OCI-LY1 (cell line): ENCODE results near the gene MAPK8IP3.

Experiments used
- H2AFZ ChIP-seq: fragments of 200-600 bp; sonication (generic), shearing (Covaris generic); 2 replicates; pipeline ENCODE4 v1.6.0; 2014; ENCODE audit warnings: antibody characterized with exemption, mild to moderate bottlenecking, low read length
- H3F3A ChIP-seq: fragments of 200-600 bp; sonication (generic), shearing (Covaris generic); 2 replicates; pipeline ENCODE4 v1.6.0; 2014; ENCODE audit warnings: mild to moderate bottlenecking, antibody characterized with exemption, low read length, moderate library complexity; ENCODE audit not compliant: insufficient read depth
- H3K27ac ChIP-seq: fragments of 200-600 bp; sonication (generic); 2 replicates; pipeline ENCODE4 v1.5.1; 2014; ENCODE audit warnings: low read length, mixed run types, mild to moderate bottlenecking, low read depth; ENCODE audit not compliant: poor library complexity, severe bottlenecking
- H3K27me3 ChIP-seq: fragments of 200-600 bp; sonication (generic); 2 replicates; pipeline ENCODE4 v1.6.0; 2014; ENCODE audit warnings: antibody characterized with exemption, mild to moderate bottlenecking, low read length, moderate library complexity; ENCODE audit not compliant: insufficient read depth
- H3K36me3 ChIP-seq: fragments of 200-600 bp; sonication (generic); 2 replicates; pipeline ENCODE4 v1.6.1; 2014; ENCODE audit warnings: mild to moderate bottlenecking, antibody characterized with exemption, low read length, moderate library complexity, mixed read lengths; ENCODE audit not compliant: insufficient read depth
- H3K4me1 ChIP-seq: fragments of 200-600 bp; sonication (generic); 2 replicates; pipeline ENCODE4 v1.5.1; 2014; ENCODE audit warnings: mild to moderate bottlenecking, low read length, moderate library complexity; ENCODE audit not compliant: insufficient read depth, severe bottlenecking
- H3K4me2 ChIP-seq: fragments of 200-600 bp; sonication (generic), shearing (Covaris generic); 2 replicates; pipeline ENCODE4 v1.6.1; 2014; ENCODE audit warnings: low read length
- H3K4me3 ChIP-seq: fragments of 200-600 bp; sonication (generic); 2 replicates; pipeline ENCODE4 v1.5.1; 2014; ENCODE audit warnings: low read length, low read depth, mild to moderate bottlenecking, mixed read lengths; ENCODE audit not compliant: poor library complexity, severe bottlenecking
- H3K79me2 ChIP-seq: fragments of 200-600 bp; shearing (Covaris generic); 2 replicates; pipeline ENCODE4 v1.6.1; 2016; ENCODE audit warnings: mixed run types, low read length, mixed read lengths; ENCODE audit not compliant: insufficient read depth
- H3K9ac ChIP-seq: fragments of 200-600 bp; sonication (generic), shearing (Covaris generic); 2 replicates; pipeline ENCODE4 v1.6.1; 2014; ENCODE audit warnings: mild to moderate bottlenecking, low read length, mixed read lengths
- H3K9me2 ChIP-seq: fragments of 200-600 bp; sonication (generic), shearing (Covaris generic); 2 replicates; pipeline ENCODE4 v1.6.1; 2014; ENCODE audit warnings: low read depth, mild to moderate bottlenecking, low read length, mixed read lengths
- H3K9me3 ChIP-seq: fragments of 200-600 bp; shearing (Covaris generic); 2 replicates; pipeline ENCODE4 v1.6.1; 2014; ENCODE audit warnings: low read length, mixed read lengths
- H4K20me1 ChIP-seq: fragments of 200-600 bp; sonication (generic), shearing (Covaris generic); 2 replicates; pipeline ENCODE4 v1.6.0; 2016; ENCODE audit warnings: mild to moderate bottlenecking, low read length; ENCODE audit not compliant: insufficient read depth
- CTCF ChIP-seq: fragments of 200-600 bp; sonication (generic), shearing (Covaris generic); IDR thresholded peaks from 2 replicates; pipeline ENCODE4 v1.5.1; 2017; ENCODE audit warnings: mild to moderate bottlenecking, antibody characterized with exemption, low read length, moderate library complexity, mixed read lengths
- EZH2 ChIP-seq: fragments of 200-600 bp; sonication (generic), shearing (Covaris generic); IDR thresholded peaks from 2 replicates; pipeline ENCODE4 v1.8.0; 2017; ENCODE audit warnings: borderline replicate concordance, mixed run types, mild to moderate bottlenecking, antibody characterized with exemption, low read length, moderate library complexity, mixed read lengths

MAPK8IP3 gene

DNA sequence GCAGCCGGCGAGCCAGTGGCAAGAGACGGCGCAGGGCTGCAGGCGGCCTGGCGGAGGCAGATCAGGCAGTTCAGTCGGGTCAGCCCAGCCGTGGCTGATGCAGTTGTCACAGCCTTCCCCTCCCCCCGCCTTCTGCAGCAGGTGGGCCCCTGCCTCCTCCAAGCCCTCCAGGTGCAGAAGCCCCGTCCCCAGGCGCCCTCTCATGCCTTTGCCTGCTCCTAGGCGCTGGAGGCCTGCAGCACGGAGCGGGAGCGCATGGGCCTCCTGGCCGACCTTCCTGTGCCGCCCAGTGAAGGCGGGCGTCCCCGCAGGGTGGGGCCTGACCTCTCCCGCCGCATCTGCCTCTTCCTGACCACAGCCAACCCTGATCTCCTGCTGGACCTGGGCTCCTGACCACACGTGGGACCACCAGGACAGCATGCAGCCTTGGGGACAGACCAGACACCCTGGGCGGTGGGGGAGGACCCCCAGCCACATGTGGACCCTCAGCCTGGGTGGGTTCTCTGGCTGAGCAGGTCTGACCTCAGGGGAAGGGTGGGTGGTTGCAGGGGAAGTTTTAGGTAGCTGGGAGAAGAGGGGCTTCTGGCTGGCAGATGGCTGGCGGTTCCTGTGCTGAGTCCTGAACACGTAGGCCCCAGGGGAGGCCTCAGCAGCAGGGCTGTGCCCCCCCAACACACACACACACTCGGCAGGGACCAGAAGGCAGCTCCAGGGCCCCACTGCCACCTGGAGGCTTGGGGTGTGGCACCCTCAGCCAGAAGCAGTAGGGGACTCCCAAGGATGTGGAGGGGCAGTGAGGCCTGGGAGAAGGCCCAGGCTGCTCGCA is 70.1 kb downstream of the MAPK8IP3 start:
- Histone ChIP-seq H3K9me2 (no peaks in the 10 kb centered on the region), H3K9me3 (no peaks in the 10 kb centered on the region), H3K36me3 (peaks cover 49% of the 10 kb centered on the region), H3K4me1 (peaks cover 19% of the 10 kb centered on the region), H3K4me2 (no peak overlapping the region), H4K20me1 (no peaks in the 10 kb centered on the region), H3K79me2 (0 out of 2 replicates have a peak, but pooled peaks cover 3% of the 10 kb centered on the region), H3K27me3 (no peaks in the 10 kb centered on the region), H3K27ac (no peak overlapping the region), H3K4me3 (no peak overlapping the region), H3F3A (0 out of 2 replicates have a peak, but pooled peaks cover 3% of the 10 kb centered on the region), H3K9ac (no peak overlapping the region), H2AFZ (no peak overlapping the region)
- TF ChIP-seq EZH2 (no peak), CTCF (no peak)

DNA sequence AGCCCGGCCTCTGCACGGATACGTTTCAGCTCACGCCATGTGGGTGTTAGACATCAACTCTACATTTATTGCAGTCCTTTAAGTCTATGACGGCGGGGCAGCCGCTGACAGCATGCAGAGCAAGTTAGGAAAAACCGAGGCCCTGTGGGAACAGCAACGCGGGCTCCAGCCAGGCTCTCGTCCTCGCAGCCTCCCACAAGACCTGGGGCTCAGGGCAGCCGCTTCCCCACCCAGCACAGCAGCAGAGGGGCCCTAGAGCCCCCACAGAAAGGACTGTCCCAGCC is 70.6 kb downstream of the MAPK8IP3 start:
- no peaks in the 10 kb centered on the region for H3K9me3 ChIP-seq
- peaks cover 49% of the 10 kb centered on the region for H3K36me3 ChIP-seq
- no peaks in the 10 kb centered on the region for H3K27me3 ChIP-seq
- H2AFZ ChIP-seq: no peak overlapping the region
- H3F3A ChIP-seq: 0 out of 2 replicates have a peak, but pooled peaks cover 3% of the 10 kb centered on the region
- no peak overlapping the region for H3K4me2 ChIP-seq
- no peak for TF ChIP-seq CTCF
- no peak for TF ChIP-seq EZH2
- H4K20me1 ChIP-seq: no peaks in the 10 kb centered on the region
- H3K27ac ChIP-seq: no peak overlapping the region
- H3K4me3 ChIP-seq: no peak overlapping the region
- no peaks in the 10 kb centered on the region for H3K9me2 ChIP-seq
- no peak overlapping the region for H3K9ac ChIP-seq
- 0 out of 2 replicates have a peak, but pooled peaks cover 3% of the 10 kb centered on the region for H3K79me2 ChIP-seq
- peaks cover 25% of the 10 kb centered on the region for H3K4me1 ChIP-seq

GRCh38 chr16:1776991-1777374 is 71.0 kb downstream of the MAPK8IP3 start:
- peaks cover 47% of the 10 kb centered on the region for H3K36me3 ChIP-seq
- no peak overlapping the region for H3K9ac ChIP-seq
- H3K4me3 ChIP-seq: no peak overlapping the region
- no peaks in the 10 kb centered on the region for H3K9me2 ChIP-seq
- no peak overlapping the region for H2AFZ ChIP-seq
- 0 out of 2 replicates have a peak, but pooled peaks cover 3% of the 10 kb centered on the region for H3F3A ChIP-seq
- 0 out of 2 replicates have a peak, but pooled peaks cover under 1% of the 10 kb centered on the region for H3K79me2 ChIP-seq
- H4K20me1 ChIP-seq: no peaks in the 10 kb centered on the region
- no peaks in the 10 kb centered on the region for H3K9me3 ChIP-seq
- no peak for TF ChIP-seq CTCF
- no peak for TF ChIP-seq EZH2
- H3K4me2 ChIP-seq: no peak overlapping the region
- peaks cover 25% of the 10 kb centered on the region for H3K4me1 ChIP-seq
- H3K27me3 ChIP-seq: no peaks in the 10 kb centered on the region
- H3K27ac ChIP-seq: no peak overlapping the region
